ENCODE results near the gene TRPM3.

TRPM3 gene

DNA sequence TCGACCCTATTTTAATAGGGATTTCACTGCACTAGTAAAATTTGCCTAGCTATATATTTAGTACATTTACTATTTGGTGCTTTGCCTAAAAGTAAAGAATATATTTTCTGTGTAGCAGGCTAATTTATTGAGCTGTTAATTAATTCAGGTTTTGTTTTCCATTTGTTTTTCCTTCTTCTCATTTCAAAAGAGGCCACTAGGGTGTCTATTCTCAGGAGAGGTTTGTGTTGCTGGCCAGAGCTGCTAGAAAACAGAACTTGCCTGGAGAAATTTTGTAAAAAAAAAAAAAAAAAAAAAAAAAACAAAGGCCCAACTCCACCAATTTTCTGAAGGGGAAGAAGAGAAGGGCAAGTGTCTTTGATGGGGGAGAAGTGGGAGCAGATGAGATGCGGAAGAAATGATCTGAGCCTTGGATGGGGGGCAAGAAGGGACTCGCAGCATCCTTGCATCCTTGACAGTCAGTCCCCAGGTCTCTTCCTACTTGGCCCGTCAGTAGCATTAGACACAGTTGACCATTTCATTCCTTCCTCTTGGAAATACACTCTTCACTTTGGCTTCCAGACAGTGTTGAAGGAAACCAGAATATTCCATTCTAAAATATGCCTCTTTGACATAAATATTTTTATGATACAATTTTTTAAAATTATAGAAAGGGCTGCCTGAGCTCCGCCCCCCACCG, 318.5 kb downstream of the TRPM3 start:
- H3K27me3 ChIP-seq (ENCODE audit: control insufficient read depth in 1 of 2, insufficient read depth in 2 of 2, low read length in 2 of 2) = no peaks in the 10 kb centered on the region
- H3K9ac ChIP-seq (ENCODE audit: low read depth in 1 of 2, low read length in 2 of 2) = no peak overlapping the region
- no peak overlapping the region for H3K27ac ChIP-seq (ENCODE audit: low read depth, low read length)
- no peak overlapping the region for H3K4me3 ChIP-seq (ENCODE audit: low read depth in 1 of 2, low read length in 2 of 2)
- no peaks in the 10 kb centered on the region for H3K36me3 ChIP-seq (ENCODE audit: control insufficient read depth in 1 of 2, insufficient read depth in 2 of 2, low read length in 2 of 2)
- no peaks in the 10 kb centered on the region for H3K9me3 ChIP-seq (ENCODE audit: control insufficient read depth in 1 of 2, low read length in 2 of 2)
- H3K4me1 ChIP-seq (ENCODE audit: control insufficient read depth in 1 of 2, insufficient read depth in 2 of 2, low read length in 2 of 2) = no peaks in the 10 kb centered on the region

DNA sequence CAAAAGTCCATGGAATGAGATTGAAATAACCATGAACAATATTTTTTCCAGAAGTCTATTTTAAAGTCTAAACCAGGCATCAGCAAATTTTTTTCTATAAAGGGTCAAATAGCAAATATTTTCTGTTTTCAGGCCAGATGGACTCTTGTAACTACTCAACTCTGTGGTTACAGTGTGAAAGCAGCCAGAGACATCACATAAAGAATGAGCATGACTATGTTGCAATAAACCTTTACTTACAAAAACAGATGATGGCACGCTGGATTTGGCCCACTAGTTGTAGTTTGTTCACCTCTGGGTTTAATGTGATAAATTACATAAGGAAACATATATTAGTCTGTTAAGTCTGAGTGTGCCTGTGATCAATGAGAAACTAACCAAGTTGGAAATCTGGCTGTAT, 319.2 kb downstream of the TRPM3 start:
- no peaks in the 10 kb centered on the region for H3K36me3 ChIP-seq (ENCODE audit: control insufficient read depth in 1 of 2, insufficient read depth in 2 of 2, low read length in 2 of 2)
- H3K27ac ChIP-seq (ENCODE audit: low read depth, low read length) = no peak overlapping the region
- H3K27me3 ChIP-seq (ENCODE audit: control insufficient read depth in 1 of 2, insufficient read depth in 2 of 2, low read length in 2 of 2) = no peaks in the 10 kb centered on the region
- no peaks in the 10 kb centered on the region for H3K9me3 ChIP-seq (ENCODE audit: control insufficient read depth in 1 of 2, low read length in 2 of 2)
- no peak overlapping the region for H3K9ac ChIP-seq (ENCODE audit: low read depth in 1 of 2, low read length in 2 of 2)
- no peak overlapping the region for H3K4me3 ChIP-seq (ENCODE audit: low read depth in 1 of 2, low read length in 2 of 2)
- H3K4me1 ChIP-seq (ENCODE audit: control insufficient read depth in 1 of 2, insufficient read depth in 2 of 2, low read length in 2 of 2) = no peaks in the 10 kb centered on the region

DNA sequence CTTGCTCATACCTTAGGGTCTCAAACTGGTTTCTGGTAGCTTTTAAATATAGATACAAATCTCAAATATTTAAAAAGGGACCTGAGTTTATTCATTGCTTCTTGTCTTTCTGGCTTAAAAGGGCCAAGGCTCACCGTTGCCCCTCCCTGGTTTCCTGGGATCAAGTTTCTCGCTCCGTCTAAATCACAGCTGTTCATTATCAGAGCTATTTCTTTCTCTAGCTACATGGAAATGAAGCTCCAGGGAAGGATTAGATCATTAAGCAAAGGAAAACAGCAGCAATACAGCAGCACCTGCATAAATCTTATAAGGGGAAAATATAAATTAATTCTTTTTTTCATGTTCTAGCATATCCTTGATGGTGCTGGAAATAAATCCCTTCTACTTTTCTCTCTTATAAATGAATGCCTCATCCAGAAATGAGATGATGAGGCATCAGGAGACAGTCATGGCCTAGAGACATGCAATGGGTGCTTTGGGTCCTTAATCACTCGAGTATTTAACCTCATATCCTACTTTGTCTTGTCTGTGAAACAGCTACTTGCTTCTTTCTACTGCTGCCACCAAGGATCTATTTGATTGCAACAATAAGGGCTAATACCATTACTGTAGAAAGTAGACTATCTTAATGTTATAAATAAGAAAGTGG, 320.1 kb downstream of the TRPM3 start:
- no peaks in the 10 kb centered on the region for H3K4me1 ChIP-seq (ENCODE audit: control insufficient read depth in 1 of 2, insufficient read depth in 2 of 2, low read length in 2 of 2)
- H3K27ac ChIP-seq (ENCODE audit: low read depth, low read length) = no peak overlapping the region
- H3K4me3 ChIP-seq (ENCODE audit: low read depth in 1 of 2, low read length in 2 of 2) = no peak overlapping the region
- no peaks in the 10 kb centered on the region for H3K9me3 ChIP-seq (ENCODE audit: control insufficient read depth in 1 of 2, low read length in 2 of 2)
- H3K36me3 ChIP-seq (ENCODE audit: control insufficient read depth in 1 of 2, insufficient read depth in 2 of 2, low read length in 2 of 2) = no peaks in the 10 kb centered on the region
- H3K9ac ChIP-seq (ENCODE audit: low read depth in 1 of 2, low read length in 2 of 2) = no peak overlapping the region
- no peaks in the 10 kb centered on the region for H3K27me3 ChIP-seq (ENCODE audit: control insufficient read depth in 1 of 2, insufficient read depth in 2 of 2, low read length in 2 of 2)

DNA sequence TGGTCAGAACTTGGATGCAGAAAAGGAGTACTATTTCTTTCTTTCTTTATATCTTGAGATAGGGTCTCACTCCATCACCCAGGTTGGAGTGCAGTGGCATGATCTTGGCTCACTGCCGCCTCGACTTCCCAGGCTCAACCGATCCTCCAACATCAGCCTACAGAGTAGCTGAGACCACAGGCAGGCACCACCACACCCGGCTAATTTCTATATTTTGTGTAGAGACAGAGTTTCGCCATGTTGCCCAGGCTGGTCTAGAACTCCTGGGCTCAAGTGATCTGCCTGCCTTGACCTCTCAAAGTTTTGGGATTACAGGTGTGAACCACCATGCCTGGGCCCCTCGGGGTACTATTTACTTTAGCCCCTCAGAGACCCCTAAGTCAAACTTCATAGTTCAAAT, 323.4 kb downstream of the TRPM3 start:
- no peaks in the 10 kb centered on the region for H3K9me3 ChIP-seq (ENCODE audit: control insufficient read depth in 1 of 2, low read length in 2 of 2)
- no peaks in the 10 kb centered on the region for H3K36me3 ChIP-seq (ENCODE audit: control insufficient read depth in 1 of 2, insufficient read depth in 2 of 2, low read length in 2 of 2)
- no peak overlapping the region for H3K4me3 ChIP-seq (ENCODE audit: low read depth in 1 of 2, low read length in 2 of 2)
- H3K27ac ChIP-seq (ENCODE audit: low read depth, low read length) = no peak overlapping the region
- H3K27me3 ChIP-seq (ENCODE audit: control insufficient read depth in 1 of 2, insufficient read depth in 2 of 2, low read length in 2 of 2) = no peaks in the 10 kb centered on the region
- no peak overlapping the region for H3K9ac ChIP-seq (ENCODE audit: low read depth in 1 of 2, low read length in 2 of 2)
- H3K4me1 ChIP-seq (ENCODE audit: control insufficient read depth in 1 of 2, insufficient read depth in 2 of 2, low read length in 2 of 2) = no peaks in the 10 kb centered on the region

DNA sequence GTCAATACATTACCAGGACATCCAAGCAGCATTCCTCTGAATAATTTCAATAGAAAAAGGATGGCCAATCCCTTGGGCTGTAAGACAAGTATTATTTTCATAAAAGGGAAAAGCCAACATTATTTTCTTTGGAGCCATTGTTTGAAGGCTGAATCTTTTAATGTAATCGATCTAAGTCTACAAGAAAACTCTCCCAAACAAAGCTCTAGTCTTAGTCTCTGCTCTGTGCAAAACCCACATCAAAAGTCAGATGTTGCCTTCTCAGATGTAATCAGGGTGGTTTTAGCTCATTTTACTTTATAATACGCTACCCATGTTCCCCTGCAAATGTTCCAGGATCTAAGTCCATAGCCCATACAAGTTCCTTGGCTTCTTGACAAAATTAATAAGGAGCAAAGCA, 325.6 kb downstream of the TRPM3 start:
- no peaks in the 10 kb centered on the region for H3K36me3 ChIP-seq (ENCODE audit: control insufficient read depth in 1 of 2, insufficient read depth in 2 of 2, low read length in 2 of 2)
- no peaks in the 10 kb centered on the region for H3K9me3 ChIP-seq (ENCODE audit: control insufficient read depth in 1 of 2, low read length in 2 of 2)
- H3K27ac ChIP-seq (ENCODE audit: low read depth, low read length) = no peak overlapping the region
- H3K4me3 ChIP-seq (ENCODE audit: low read depth in 1 of 2, low read length in 2 of 2) = no peak overlapping the region
- no peak overlapping the region for H3K9ac ChIP-seq (ENCODE audit: low read depth in 1 of 2, low read length in 2 of 2)
- H3K4me1 ChIP-seq (ENCODE audit: control insufficient read depth in 1 of 2, insufficient read depth in 2 of 2, low read length in 2 of 2) = no peaks in the 10 kb centered on the region
- H3K27me3 ChIP-seq (ENCODE audit: control insufficient read depth in 1 of 2, insufficient read depth in 2 of 2, low read length in 2 of 2) = no peaks in the 10 kb centered on the region

DNA sequence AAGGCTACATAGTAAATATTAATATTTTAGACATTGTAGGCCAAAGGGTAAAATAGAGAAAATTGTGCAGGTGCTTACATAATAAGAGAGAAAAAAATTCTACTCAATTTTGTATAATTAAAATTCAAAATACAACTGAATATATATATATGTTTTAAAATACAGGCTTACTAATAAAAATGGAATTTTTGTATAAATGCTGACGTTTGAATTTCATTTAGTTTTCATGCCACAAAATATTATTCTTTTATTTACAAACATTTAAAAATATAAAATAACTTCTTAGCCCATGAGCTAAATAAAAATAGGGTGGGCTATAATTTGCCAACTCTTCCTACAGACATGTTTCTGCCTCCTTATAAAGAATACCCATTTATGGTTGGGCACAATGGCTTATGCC, 328.6 kb downstream of the TRPM3 start:
- H3K9me3 ChIP-seq (ENCODE audit: control insufficient read depth in 1 of 2, low read length in 2 of 2) = no peaks in the 10 kb centered on the region
- H3K4me1 ChIP-seq (ENCODE audit: control insufficient read depth in 1 of 2, insufficient read depth in 2 of 2, low read length in 2 of 2) = no peaks in the 10 kb centered on the region
- H3K36me3 ChIP-seq (ENCODE audit: control insufficient read depth in 1 of 2, insufficient read depth in 2 of 2, low read length in 2 of 2) = no peaks in the 10 kb centered on the region
- no peaks in the 10 kb centered on the region for H3K27me3 ChIP-seq (ENCODE audit: control insufficient read depth in 1 of 2, insufficient read depth in 2 of 2, low read length in 2 of 2)
- H3K27ac ChIP-seq (ENCODE audit: low read depth, low read length) = no peak overlapping the region
- no peak overlapping the region for H3K9ac ChIP-seq (ENCODE audit: low read depth in 1 of 2, low read length in 2 of 2)
- no peak overlapping the region for H3K4me3 ChIP-seq (ENCODE audit: low read depth in 1 of 2, low read length in 2 of 2)

DNA sequence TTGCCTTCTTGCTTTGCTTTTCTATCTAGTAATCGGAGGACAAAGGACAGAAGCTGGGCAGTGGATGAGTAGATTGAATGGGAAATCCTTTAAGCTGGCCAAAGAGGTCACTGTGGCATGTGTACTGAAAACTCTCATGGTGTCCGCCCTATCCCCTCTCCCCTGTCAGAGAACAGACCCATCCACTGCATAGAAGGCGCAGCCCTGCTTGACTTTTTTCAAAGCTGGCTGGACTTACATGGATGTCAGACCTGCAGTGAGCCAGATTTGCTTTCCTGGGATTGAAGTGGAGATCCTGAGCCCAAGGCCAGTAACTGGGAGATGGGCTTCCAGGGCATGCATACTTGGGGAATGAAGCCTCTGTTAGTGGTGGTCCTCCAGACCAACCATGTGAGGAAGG, 329.5 kb downstream of the TRPM3 start:
- no peaks in the 10 kb centered on the region for H3K27me3 ChIP-seq (ENCODE audit: control insufficient read depth in 1 of 2, insufficient read depth in 2 of 2, low read length in 2 of 2)
- no peaks in the 10 kb centered on the region for H3K9me3 ChIP-seq (ENCODE audit: control insufficient read depth in 1 of 2, low read length in 2 of 2)
- H3K9ac ChIP-seq (ENCODE audit: low read depth in 1 of 2, low read length in 2 of 2) = no peak overlapping the region
- H3K27ac ChIP-seq (ENCODE audit: low read depth, low read length) = no peak overlapping the region
- H3K4me1 ChIP-seq (ENCODE audit: control insufficient read depth in 1 of 2, insufficient read depth in 2 of 2, low read length in 2 of 2) = no peaks in the 10 kb centered on the region
- no peak overlapping the region for H3K4me3 ChIP-seq (ENCODE audit: low read depth in 1 of 2, low read length in 2 of 2)
- no peaks in the 10 kb centered on the region for H3K36me3 ChIP-seq (ENCODE audit: control insufficient read depth in 1 of 2, insufficient read depth in 2 of 2, low read length in 2 of 2)

DNA sequence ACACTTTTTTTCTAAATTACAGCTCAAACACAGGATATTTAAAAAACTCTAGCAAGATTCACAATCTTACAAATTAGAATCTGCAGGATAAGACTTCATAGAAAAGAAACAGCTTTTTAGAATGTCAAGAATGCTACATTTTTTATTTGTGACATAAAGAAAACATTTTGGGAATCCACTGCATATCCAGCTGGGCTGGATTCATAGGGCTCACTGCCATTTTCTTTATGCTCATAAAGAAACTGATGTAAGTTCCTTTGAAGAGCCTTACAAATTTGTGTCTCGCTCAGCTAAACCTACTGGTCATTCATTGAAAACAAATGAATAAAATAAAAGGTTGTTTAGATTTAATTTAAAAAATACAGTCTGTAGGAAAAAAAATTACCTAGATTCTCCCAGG, 332.3 kb downstream of the TRPM3 start:
- no peaks in the 10 kb centered on the region for H3K27me3 ChIP-seq (ENCODE audit: control insufficient read depth in 1 of 2, insufficient read depth in 2 of 2, low read length in 2 of 2)
- no peaks in the 10 kb centered on the region for H3K9me3 ChIP-seq (ENCODE audit: control insufficient read depth in 1 of 2, low read length in 2 of 2)
- H3K36me3 ChIP-seq (ENCODE audit: control insufficient read depth in 1 of 2, insufficient read depth in 2 of 2, low read length in 2 of 2) = no peaks in the 10 kb centered on the region
- H3K27ac ChIP-seq (ENCODE audit: low read depth, low read length) = no peak overlapping the region
- no peaks in the 10 kb centered on the region for H3K4me1 ChIP-seq (ENCODE audit: control insufficient read depth in 1 of 2, insufficient read depth in 2 of 2, low read length in 2 of 2)
- no peak overlapping the region for H3K9ac ChIP-seq (ENCODE audit: low read depth in 1 of 2, low read length in 2 of 2)
- no peak overlapping the region for H3K4me3 ChIP-seq (ENCODE audit: low read depth in 1 of 2, low read length in 2 of 2)

DNA sequence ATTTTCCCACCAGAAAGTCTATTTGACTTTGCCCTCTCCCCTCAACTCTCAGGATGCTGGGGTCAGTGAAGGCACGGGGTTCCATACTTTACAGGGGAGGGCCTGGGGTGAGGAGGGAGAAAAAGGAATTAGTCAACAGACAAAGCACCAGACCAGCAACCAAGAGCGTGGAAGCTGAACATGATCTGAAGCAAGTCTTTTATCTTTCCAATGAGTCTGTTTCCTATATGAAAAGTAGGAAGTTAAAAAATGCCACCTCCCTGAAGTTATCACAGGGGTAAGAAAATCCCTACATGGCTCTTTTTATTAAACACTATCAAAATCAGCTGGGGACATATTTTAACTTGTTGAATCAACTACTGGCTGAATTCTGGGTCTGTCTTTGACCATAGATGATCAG, 337.0 kb downstream of the TRPM3 start:
- no peaks in the 10 kb centered on the region for H3K9me3 ChIP-seq (ENCODE audit: control insufficient read depth in 1 of 2, low read length in 2 of 2)
- no peaks in the 10 kb centered on the region for H3K36me3 ChIP-seq (ENCODE audit: control insufficient read depth in 1 of 2, insufficient read depth in 2 of 2, low read length in 2 of 2)
- no peak overlapping the region for H3K4me3 ChIP-seq (ENCODE audit: low read depth in 1 of 2, low read length in 2 of 2)
- no peak overlapping the region for H3K9ac ChIP-seq (ENCODE audit: low read depth in 1 of 2, low read length in 2 of 2)
- H3K27me3 ChIP-seq (ENCODE audit: control insufficient read depth in 1 of 2, insufficient read depth in 2 of 2, low read length in 2 of 2) = no peaks in the 10 kb centered on the region
- H3K4me1 ChIP-seq (ENCODE audit: control insufficient read depth in 1 of 2, insufficient read depth in 2 of 2, low read length in 2 of 2) = no peaks in the 10 kb centered on the region
- H3K27ac ChIP-seq (ENCODE audit: low read depth, low read length) = no peak overlapping the region

DNA sequence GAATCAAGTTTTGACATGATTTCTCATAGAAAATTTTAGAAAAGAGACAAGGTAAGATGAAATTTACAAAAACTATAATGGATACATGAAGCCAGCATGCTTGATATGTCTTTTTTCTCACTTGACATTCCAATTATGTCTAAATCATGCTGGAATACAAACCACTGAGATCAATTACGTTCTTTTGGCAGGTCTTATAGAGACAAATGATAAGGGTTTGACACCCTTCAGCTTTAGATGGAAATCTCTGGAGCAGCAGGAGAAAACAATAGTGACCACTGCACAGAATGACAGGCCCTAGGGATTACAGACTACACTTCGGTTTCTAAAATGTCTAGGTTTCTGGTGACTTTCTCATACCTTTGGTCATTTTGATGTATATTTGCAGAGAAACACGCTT, 342.9 kb downstream of the TRPM3 start:
- H3K4me1 ChIP-seq (ENCODE audit: control insufficient read depth in 1 of 2, insufficient read depth in 2 of 2, low read length in 2 of 2) = no peaks in the 10 kb centered on the region
- no peaks in the 10 kb centered on the region for H3K27me3 ChIP-seq (ENCODE audit: control insufficient read depth in 1 of 2, insufficient read depth in 2 of 2, low read length in 2 of 2)
- no peaks in the 10 kb centered on the region for H3K9me3 ChIP-seq (ENCODE audit: control insufficient read depth in 1 of 2, low read length in 2 of 2)
- H3K9ac ChIP-seq (ENCODE audit: low read depth in 1 of 2, low read length in 2 of 2) = no peak overlapping the region
- no peak overlapping the region for H3K27ac ChIP-seq (ENCODE audit: low read depth, low read length)
- no peaks in the 10 kb centered on the region for H3K36me3 ChIP-seq (ENCODE audit: control insufficient read depth in 1 of 2, insufficient read depth in 2 of 2, low read length in 2 of 2)
- no peak overlapping the region for H3K4me3 ChIP-seq (ENCODE audit: low read depth in 1 of 2, low read length in 2 of 2)

Data from duodenal mucosa (tissue), 2 donors.